ENCODE data around the gene OPN4. TPM values are rescaled to one million over a fixed set of nuclear protein-coding genes. Genes with fewer than 3 reads are reported as not detected.

The OPN4 gene
- total RNA-seq, 1 donor from 2014 or later, result not detected

- no peak overlapping the region for H3K4me3 Mint-ChIP-seq (ENCODE audit: unreplicated experiment)
- H3K4me1 Mint-ChIP-seq (ENCODE audit: low read depth), result peaks cover 42% of the 10 kb centered on the region
- no peaks in the 10 kb centered on the region for H3K27me3 Mint-ChIP-seq (ENCODE audit: low read depth)
- no peaks in the 10 kb centered on the region for H3K36me3 Mint-ChIP-seq (ENCODE audit: low read depth)
- H3K27ac Mint-ChIP-seq (ENCODE audit: unreplicated experiment), result no peak overlapping the region
- no peaks in the 10 kb centered on the region for H3K9me3 Mint-ChIP-seq (ENCODE audit: low read depth)
- DNase-seq (ENCODE audit: low spot score), result peak; percentile 51
- no peak for TF ChIP-seq CTCF (IDR thresholded peaks at IDR 0.05)
These were observed 9.4 kb downstream of the OPN4 start for GRCh38 chr10:86663576-86664339.

- no peak overlapping the region for H3K4me3 Mint-ChIP-seq (ENCODE audit: unreplicated experiment)
- H3K27me3 Mint-ChIP-seq (ENCODE audit: low read depth), result no peaks in the 10 kb centered on the region
- no peaks in the 10 kb centered on the region for H3K36me3 Mint-ChIP-seq (ENCODE audit: low read depth)
- H3K9me3 Mint-ChIP-seq (ENCODE audit: low read depth), result no peaks in the 10 kb centered on the region
- peaks cover 50% of the 10 kb centered on the region for H3K4me1 Mint-ChIP-seq (ENCODE audit: low read depth)
- TF ChIP-seq CTCF (IDR thresholded peaks at IDR 0.05), result no peak
- H3K27ac Mint-ChIP-seq (ENCODE audit: unreplicated experiment), result no peak overlapping the region
- no peak for DNase-seq (ENCODE audit: low spot score)
These were observed 10.2 kb downstream of the OPN4 start for GRCh38 chr10:86664341-86665217.

GRCh38 chr10:86665218-86665607 lies 10.9 kb downstream of the OPN4 start:
- Mint-ChIP-seq H3K9me3 (ENCODE audit: low read depth) (no peaks in the 10 kb centered on the region), H3K27ac (ENCODE audit: unreplicated experiment) (no peak overlapping the region), H3K4me1 (ENCODE audit: low read depth) (peaks cover 56% of the 10 kb centered on the region), H3K36me3 (ENCODE audit: low read depth) (no peaks in the 10 kb centered on the region), H3K4me3 (ENCODE audit: unreplicated experiment) (no peak overlapping the region), H3K27me3 (ENCODE audit: low read depth) (no peaks in the 10 kb centered on the region)
- no peak for DNase-seq (ENCODE audit: low spot score)
- TF ChIP-seq CTCF (IDR thresholded peaks at IDR 0.05), result no peak

- no peak for TF ChIP-seq CTCF (IDR thresholded peaks at IDR 0.05)
- Mint-ChIP-seq H3K4me1 (ENCODE audit: low read depth) (peaks cover 63% of the 10 kb centered on the region), H3K9me3 (ENCODE audit: low read depth) (no peaks in the 10 kb centered on the region), H3K27ac (ENCODE audit: unreplicated experiment) (no peak overlapping the region), H3K4me3 (ENCODE audit: unreplicated experiment) (no peak overlapping the region), H3K36me3 (ENCODE audit: low read depth) (no peaks in the 10 kb centered on the region), H3K27me3 (ENCODE audit: low read depth) (no peaks in the 10 kb centered on the region)
- no peak for DNase-seq (ENCODE audit: low spot score)
These were observed 11.5 kb downstream of the OPN4 start for GRCh38 chr10:86665868-86666267.

- H3K9me3 Mint-ChIP-seq (ENCODE audit: low read depth), result no peaks in the 10 kb centered on the region
- H3K4me1 Mint-ChIP-seq (ENCODE audit: low read depth), result peaks cover 70% of the 10 kb centered on the region
- no peaks in the 10 kb centered on the region for H3K27me3 Mint-ChIP-seq (ENCODE audit: low read depth)
- no peak overlapping the region for H3K27ac Mint-ChIP-seq (ENCODE audit: unreplicated experiment)
- DNase-seq (ENCODE audit: low spot score), result no peak
- H3K36me3 Mint-ChIP-seq (ENCODE audit: low read depth), result no peaks in the 10 kb centered on the region
- no peak overlapping the region for H3K4me3 Mint-ChIP-seq (ENCODE audit: unreplicated experiment)
- no peak for TF ChIP-seq CTCF (IDR thresholded peaks at IDR 0.05)
These were observed 12.2 kb downstream of the OPN4 start for GRCh38 chr10:86666538-86666937.
